Stimulated activated CD4-positive, alpha-beta T cell treated with anti-CD3 and anti-CD28 coated beads, Interleukin-15, amount 100 ng/mL, for 1 hour (primary cell): ENCODE results near the gene MRTFA.
"Not testable (repeated sequence)": the region's sequence is repeated elsewhere in the genome, so short reads cannot be mapped to it uniquely, and the experiment has no call there.

Experiments
- DNase-seq, 2 donors: peaks; one replicate each; pipeline ENCODE4 v3.0.0-alpha.2; 2020; ENCODE audit warnings: low read depth in 1 of 2, low spot score in 1 of 2

MRTFA gene

DNA sequence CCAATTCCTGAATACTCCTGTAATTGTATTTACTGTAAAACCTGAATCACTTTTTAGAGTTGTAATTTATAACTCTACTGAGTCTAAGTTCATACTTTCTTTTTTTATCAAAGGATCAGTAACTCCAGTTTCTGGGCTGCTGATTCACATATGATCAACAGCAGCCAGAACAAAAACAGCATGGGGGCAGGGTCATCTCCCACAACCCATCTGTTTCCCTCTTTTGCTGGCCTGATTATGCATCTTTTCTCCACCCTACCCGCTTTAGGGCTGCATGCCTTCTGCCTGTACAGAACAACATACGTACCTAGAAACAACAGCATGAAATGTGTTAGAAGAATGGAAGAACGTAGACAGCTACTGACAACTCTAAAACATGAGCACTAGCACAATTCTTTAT, 76.0 kb downstream of the MRTFA start:
- DNase-seq = no peak

DNA sequence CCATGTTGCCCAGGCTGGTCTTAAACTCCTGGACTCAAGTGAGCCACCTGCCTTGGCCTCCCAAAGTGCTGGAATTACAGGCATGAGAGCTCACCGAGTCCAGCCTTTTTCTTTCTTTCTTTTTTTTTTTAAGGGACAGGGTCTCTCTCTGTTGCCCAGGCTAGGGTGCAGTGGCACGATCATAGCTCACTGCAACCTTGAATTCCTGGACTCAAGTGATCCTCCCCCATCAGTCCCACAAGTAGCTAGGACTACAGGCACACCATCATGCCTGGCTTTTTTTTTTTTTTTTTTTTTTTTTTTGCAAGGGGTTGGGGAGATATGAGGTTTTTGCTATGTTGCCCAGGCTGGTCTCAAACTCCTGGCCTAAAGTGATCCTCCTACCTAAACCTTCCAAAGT, 78.5 kb downstream of the MRTFA start:
- DNase-seq = no peak

DNA sequence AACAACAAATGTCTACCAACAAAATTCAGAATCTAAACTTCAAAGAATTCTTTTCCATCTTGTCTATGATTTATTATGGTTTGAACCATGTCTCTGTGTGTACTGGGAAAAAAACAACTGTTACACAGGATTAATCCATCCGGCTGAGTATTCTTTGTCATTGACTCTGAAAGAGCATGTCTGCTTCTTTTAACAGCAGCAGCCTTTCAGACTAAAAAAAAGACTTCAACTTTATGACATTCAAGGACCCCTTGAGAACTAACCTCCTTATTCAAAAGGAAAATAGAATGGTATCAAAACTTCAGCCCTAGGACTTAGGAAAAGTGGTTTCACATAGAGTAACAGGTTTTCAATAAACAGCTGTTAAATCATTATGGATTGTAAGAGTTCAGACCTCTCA, 79.9 kb downstream of the MRTFA start:
- no peak for DNase-seq

DNA sequence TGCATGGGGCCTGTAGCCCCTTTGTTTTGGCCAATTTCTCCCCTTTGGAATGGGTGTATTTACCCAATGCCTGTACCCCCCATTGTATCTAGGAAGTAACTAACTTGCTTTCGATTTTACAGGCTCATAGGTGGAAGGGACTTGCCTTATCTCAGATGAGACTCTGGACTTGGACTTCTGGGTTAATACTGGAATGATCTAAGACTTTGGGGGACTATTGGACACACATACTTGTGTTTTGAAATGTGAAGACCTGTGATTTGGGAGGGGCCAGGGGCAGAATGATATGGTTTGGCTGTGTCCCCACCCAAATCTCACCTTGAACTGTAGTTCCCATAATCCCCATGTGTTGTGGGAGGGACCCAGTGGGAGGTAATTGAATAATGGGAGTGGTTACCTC, 82.5 kb downstream of the MRTFA start:
- not testable (repeated sequence) for DNase-seq

DNA sequence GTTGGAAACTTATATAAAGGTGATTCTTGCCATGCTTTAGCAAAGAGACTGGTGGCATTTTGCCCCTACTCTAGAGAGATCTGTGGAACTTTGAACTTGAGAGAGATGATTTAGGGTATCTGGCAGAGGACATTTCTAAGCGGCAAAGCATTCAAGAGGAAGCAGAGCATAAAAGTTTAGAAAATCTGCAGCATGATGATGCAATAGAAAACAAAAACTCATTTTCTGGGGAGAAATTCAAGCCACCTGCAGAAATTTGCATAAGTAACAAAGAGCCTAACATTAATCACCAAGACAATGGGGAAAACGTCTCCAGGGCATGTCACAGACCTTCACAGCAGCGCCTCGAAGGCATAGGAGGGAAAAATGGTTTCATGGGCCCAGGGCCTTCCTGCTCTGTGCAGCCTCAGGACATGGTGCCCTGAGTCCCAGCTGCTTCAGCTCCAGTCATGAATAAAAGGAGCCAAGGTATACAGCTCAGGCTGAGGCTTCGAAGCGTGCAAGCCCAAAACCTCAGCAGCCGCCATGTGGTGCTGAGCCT, 83.4 kb downstream of the MRTFA start:
- no peak for DNase-seq

DNA sequence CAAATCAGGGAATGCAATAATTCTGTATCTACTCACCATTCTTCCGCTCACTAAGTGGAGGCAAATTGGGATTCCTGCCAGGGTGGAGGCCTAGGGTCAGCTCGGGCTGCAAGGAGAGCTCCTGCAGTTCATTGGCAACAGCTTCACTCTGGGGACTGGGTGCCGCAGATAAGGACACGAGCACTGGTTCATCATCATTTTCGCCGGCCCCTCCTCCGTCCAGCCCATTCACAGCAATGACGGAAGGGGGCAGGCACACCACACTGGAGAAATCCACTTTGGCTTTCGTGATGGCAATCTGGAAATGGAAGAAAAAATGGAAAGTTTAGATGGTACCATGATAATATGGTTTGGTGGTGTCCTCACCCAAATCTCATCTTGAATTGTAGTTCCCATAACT, 84.4 kb downstream of the MRTFA start:
- DNase-seq = no peak

DNA sequence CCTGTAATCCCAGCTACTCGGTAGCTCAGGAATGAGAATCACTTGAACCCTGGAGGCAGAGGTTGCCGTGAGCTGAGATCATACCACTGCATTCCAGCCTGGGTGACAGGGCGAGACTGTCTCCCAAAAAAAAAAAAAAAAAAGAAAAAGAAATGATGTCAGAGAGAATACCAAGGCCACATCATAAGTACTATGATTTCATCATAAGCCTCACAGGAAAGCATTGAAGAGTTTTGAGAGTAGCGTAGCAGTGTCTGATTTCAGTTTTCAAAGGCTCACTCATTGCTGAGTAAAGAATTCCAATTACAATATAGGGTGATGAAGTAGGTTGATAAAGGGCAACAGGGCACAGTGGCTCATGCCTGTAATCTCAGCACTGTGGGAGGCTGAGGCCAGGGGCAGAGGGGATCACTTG, 88.8 kb downstream of the MRTFA start:
- DNase-seq = no peak

DNA sequence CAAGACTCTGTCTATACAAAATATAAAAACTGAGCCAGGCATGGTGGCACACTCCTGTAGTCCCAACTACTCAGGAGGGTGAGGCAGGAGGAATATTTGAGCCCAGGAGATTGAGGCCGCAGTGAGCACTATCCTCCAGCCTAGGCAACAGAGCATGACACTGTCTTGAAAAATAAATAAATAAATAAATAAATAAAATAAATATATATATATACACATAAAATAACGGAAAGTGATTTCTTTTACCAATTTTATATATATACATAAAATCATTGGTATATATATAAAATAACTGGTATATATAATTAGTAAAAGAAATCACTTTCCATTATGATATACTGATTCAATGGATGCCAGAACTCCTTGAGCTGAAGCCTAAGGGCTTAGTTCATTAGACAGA, 91.8 kb downstream of the MRTFA start:
- no peak for DNase-seq

DNA sequence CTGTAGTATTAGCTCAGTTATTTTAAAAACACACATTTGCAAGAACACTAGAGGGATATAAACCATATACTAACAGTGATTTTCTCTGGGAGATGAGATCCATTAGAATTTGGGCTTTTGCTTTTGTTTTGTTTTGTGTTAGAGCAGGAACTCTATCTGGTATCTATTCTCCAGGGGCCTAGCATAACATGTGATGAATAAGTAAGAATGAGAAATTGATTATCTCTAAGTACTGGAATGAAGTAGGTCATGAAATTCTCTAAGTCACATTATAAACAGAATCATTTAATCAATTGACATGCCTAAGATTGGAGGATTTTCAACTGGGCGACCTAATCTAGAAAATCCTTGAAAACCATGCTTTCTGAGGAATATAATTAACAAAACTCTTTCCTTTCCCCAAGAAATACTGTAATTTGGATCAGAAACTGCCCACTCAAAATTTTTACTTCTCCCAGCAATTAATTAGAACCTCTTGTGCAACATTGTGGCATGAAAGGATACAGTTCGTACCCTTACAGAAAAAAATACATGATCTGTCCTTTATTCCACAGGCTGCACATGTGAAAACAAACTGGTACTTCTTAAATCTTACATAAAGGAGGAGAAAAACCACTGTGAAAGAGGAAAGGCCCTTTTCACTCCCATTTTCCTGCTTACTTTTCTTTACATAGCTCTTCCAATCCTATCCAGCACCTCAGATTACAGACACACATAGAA, 93.5 kb downstream of the MRTFA start:
- DNase-seq = no peak

DNA sequence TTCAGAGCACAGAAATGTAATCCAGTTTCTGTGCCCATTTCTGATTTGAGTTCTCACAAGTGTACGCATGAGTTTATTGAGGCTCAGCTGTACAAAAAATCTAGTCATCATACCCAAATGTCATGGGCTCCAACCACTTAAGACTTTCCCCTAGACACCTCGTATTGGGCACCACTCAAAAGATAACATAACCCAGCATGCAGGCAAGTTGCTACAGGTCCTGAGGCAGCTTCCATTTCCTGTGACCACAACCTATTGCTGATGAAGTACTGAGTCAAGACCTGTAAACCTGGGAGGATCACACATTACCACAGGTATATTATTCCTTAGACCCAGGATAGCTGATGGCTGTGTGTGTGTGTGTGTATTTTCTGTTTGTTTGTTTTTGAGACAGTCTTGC, 95.2 kb downstream of the MRTFA start:
- DNase-seq = no peak

DNA sequence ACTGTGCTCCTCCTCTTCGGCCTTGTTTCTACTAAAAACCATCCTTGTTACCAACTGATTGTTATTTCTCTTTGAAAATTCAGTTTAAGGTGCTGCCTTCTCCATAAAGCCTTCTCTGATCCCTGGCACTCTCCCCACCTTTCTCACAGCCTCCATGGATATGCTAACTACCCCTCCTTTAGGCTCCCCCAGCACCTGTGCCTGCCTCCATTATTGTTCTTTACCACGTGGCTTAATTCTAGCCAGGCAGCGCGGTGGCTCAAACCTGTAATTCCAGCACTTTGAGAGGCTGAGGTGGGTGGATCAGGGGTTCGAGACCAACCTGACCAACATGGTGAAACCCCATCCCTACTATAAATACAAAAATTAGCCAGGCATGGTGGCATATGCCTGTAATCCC, 96.3 kb downstream of the MRTFA start:
- DNase-seq = no peak

DNA sequence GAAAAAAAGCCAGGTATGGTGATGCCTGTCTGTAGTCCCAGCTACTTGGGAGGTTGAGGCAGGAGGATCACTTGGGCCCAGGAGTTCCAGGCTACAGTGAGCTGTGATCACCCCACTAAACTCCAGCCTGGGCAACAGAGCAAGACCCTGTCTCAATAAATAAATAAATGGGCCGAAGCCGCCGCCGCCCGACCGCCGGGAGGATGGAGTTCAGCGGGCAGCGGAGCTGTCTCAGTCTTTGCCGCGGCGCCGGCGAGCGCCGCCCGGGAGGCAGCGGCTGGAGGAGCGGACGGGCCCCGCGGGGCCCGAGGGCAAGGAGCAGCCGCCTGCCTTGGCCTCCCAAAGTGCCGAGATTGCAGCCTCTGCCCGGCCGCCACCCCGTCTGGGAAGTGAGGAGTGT, 100.4 kb downstream of the MRTFA start:
- not testable (repeated sequence) for DNase-seq

DNA sequence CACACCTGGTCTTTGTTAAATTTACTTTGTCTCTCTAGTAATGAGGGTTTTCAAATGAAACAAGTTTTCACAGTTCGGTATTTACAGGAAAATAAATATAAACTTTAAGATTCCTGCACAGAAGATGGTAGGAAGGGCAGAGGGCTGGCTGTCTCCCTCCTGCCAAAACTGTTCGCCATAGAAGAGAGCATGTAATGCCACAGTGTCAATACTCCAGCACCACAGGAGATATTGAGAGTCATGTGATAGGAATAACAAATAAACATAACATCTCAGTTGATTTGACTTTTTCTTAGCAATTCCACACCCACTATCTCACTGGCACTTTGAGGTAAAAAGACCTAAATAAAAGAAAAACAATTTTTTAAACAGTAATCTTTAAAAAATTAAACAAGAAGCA, 100.9 kb downstream of the MRTFA start:
- DNase-seq = no peak

DNA sequence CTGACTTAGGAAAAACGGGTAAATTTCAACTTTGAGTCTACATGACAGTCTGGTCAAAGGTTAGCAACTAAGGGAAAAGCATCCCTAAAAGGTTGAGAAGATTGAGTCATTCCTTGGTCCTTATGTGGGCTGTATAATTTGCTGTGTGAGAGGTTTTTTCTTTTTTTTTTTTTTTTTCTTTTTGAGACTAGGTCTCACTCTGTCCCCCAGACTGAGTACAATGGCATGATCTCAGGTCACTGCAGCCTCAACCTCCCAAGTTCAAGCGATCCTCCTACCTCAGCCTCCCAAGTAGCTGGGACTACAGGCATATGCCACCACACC, 101.4 kb downstream of the MRTFA start:
- DNase-seq = no peak

DNA sequence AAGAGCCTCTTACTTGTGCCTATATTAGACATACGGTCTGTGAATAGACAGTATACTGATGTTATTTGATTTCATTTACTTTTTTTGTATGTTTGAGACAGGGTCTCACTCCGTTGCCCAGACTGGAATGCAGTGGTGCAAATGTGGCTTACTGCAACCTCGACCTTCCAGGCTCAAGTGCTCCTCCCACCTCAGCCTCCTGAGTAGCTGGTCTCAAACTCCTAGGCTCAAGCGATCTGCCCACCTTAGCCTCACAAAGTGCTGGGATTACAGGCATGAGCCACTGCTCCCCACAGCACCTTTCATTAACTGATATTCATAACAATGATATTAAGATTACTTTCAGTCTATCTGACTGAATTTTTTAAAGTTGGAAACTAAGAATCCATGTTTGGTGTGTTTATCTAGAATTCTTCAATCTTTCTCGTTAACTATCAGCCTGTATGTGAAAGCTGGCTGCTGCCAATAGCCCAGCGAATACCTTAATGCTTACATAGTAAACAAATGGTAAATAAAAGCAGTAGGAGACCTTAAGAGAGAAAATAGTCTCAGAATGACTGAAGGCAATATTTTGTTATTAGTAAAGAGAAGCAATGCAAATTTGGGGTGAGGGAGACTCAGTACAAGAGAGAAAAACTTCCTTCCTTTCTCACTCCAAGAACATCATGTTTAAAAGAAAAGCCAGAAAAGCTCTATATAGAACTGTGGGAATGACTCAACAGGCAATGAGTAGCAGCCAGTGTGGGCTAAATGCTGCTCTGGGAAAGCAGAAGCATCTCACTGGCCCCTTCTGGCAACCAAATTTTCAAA, 101.9 kb downstream of the MRTFA start:
- no peak for DNase-seq

DNA sequence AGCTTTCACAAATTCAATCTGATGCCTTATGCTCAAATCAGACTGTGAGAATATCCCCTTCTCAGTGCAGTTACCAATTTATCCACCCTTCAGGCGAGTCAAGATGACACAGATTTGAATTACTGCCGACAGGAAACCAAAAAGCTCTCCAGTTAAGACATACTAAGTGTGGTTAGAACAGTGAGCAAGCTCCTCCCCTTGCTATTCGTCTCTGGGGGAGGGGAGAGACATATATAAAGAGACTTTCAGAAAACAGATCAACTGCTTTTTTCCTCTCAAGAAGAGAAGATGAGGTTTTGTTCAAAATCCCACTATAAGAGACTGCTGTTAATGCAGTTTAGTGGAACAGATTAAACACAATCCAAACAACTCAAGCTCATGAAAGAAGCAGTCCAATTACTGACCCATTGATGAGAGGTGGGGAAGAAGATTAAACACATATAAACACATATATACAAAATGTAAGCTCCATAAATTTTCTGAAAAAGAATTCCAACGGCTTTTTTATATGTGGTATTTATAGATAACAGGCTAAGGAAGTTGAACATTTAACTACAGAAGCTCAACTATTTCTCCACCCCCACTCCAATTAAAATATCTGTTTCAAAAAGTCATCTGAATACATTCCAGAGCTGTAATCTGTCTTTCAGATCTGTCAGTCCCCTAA, 102.7 kb downstream of the MRTFA start:
- DNase-seq = peak in 1 of 2 donors; percentile 4

DNA sequence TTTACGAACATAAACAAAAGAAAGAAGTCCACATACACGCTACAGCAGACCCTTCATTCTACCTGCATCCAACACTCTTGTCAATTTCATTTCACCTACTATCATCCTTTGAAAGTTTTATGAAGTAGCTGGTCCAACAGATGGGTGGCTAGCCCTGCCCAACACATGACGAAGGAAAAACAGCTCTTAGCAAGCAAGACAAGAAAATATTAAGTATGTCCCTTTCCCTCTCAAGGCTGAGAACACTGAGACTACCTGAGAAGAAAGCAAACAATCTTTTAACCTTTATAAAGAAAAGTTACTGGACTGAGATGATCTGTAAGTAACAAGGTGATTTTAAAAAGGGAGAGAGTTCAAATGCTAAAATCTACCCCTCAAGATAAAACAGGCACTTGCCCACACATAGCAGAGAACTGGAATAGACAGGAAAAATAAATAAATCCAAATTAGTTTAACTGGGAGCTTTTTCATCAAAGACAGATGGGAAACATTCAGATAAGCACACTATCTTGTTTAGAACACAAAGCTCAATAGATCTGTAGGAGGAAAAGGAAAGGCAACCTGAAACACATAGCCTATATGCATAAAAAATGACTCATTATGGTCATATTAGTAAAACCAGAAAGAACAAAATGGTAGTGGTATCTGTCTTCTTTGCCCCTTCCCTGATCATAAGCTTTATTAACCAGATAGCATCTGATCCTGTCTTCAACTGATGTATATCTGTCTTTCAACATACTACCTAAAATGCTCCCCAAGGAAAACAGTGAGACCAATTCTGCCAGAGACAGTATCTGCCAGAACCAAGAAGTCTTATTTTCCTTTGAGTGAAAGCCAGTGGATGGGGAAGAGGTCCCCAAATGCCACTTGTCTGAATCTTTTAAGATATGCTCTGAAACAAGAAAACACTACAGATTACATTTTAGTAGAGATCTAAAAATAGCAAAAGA, 104.3 kb downstream of the MRTFA start:
- DNase-seq = no peak

DNA sequence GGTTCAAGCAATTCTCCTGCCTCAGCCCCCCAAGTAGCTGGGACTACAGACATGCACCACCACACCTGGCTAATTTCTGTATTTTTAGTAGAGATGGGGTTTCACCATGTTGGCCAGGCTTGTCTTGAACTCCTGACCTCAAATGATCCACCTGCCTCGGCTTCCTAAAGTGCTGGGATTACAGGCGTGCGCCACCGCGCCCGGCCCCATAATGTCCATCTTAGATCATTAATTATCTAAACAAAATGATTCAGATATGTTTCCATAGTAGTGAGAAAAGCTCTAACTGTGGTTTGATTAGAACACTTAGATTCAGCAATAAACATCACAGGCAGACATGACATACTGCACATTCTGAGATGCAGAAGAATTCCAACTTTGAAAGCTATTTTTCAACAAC, 106.1 kb downstream of the MRTFA start:
- DNase-seq = not testable (repeated sequence)

DNA sequence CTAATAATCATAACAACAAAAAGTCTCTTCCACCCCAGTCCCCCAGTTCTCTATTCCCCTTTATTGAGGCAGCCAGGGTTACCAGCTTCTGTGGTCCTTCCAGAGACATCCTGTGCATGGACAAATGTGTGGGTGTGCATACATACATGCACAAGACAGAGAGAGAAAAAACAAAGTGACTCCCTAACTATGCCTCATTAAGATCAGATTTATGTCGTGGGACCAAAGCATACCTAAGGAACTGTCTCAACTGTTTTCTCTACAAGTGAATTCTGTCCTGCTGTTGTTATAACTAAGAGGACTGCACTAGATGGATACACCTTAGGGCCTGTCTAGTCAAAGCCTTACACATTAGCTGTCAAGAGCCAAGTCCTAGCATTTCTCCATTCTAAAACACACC, 106.7 kb downstream of the MRTFA start:
- DNase-seq = no peak

DNA sequence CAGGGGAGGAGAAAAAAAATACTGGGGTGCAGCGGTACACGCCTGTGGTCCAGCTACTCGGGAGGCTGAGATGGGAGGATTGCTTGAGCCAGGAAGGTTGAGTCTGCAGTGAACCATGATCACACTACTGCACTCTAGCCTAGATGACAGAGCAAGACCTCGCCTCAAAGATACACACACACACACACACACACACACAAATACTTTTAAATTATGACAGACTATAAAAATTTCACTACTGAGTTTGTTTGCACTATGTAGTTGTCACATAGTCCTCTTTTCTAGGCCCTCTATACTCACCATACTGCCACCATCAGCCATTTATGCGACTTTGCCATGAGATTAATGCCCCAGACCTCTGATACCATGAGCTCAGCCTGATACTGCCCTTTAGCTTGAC, 109.6 kb downstream of the MRTFA start:
- DNase-seq = no peak
